NCI-H69 (cell line): ENCODE data around the gene WDR87.
"Not testable (repeated sequence)": the region's sequence is repeated elsewhere in the genome, so short reads cannot be mapped to it uniquely, and the experiment has no call there.

Experiments used
- DNase-seq: peaks from one replicate; lab custom pipeline; 2025; lab: John Stamatoyannopoulos, UW

Gene WDR87

DNA sequence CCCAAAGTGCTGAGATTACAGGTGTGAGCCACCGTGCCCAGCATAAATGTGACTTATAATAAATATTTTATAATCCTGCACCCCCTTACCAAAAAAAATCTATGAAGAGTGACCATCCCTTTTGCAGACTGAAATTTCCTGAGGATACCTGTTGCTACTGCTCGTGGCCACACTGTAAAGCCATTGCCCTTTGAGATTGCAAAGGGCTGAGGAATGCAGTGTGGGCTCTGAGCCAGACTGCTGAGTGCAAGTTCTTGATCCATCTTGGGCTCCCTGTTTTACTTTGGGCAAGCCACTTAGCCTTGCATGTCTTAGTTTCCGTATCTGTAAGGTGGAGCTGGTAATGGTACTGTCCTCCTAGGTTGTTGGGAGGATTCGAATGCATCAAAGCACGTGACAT, 24.0 kb upstream of the WDR87 start:
- no peak for DNase-seq

- DNase-seq: peak; percentile 53
These were observed 23.0 kb upstream of the WDR87 start for GRCh38 chr19:37929355-37929923.

- peak; percentile 75 for DNase-seq
These were observed 22.3 kb upstream of the WDR87 start for GRCh38 chr19:37928527-37929286.

GRCh38 chr19:37926711-37927110, 20.3 kb upstream of the WDR87 start:
- no peak for DNase-seq

DNA sequence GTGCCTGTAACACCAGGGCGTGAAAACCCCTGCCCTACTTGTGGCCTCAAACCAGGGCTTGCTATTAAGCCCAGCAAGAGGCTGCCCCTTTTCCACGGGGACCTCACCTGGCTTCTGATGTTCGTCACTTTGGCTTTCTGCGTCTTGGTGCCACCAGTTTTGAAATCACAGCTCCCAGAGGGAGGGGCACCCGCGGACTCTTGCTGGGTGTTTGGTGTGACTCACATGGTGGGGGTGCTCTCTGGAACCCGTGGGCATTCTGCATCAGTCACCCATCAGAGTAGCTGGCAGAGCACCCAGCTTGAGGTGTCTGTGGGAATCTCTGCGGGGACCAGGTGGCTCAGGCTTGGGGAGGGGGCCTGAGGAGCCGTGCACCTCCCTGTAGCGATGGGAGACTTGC, 19.9 kb upstream of the WDR87 start:
- DNase-seq: no peak

DNA sequence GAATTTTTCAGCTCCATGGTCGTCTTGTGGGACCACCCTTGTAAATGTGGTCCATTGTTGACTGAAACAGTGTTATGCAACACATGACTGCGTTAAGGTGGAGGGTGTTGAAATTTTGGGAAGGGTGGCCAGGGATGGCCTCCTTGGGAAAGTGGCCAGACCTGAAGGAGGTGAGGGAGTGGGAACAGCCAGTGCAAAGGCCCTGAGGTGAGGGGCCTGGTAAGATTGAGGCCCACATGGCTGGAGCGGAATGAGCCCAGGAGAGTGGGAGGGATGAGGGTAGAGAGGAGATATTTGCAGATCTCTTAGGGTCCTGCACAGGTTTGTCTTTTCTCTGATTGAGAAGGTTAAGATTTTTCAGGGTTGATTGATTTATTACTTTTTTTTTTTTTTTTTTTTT, 18.8 kb upstream of the WDR87 start:
- DNase-seq: no peak

DNA sequence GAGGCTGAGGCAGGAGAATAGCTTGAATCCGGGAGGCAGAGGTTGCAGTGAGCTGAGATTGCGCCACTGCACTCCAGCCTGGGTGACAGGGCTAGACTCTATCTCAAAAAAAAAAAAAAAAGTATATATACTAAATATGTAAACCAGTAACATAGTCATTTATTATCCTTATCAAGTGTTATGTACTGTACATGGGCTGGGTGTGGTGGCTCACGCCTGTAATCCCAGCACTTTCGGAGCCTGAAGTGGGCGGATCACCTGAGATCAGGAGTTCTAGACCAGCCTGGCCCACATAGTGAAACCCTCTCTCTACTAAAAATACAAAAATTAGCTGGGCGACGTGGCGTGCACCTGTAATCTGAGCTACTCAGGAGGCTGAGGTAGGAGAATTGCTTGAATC, 18.2 kb upstream of the WDR87 start:
- DNase-seq: not testable (repeated sequence)

- DNase-seq: no peak
These were observed 14.4 kb upstream of the WDR87 start for GRCh38 chr19:37920591-37921450.

DNA sequence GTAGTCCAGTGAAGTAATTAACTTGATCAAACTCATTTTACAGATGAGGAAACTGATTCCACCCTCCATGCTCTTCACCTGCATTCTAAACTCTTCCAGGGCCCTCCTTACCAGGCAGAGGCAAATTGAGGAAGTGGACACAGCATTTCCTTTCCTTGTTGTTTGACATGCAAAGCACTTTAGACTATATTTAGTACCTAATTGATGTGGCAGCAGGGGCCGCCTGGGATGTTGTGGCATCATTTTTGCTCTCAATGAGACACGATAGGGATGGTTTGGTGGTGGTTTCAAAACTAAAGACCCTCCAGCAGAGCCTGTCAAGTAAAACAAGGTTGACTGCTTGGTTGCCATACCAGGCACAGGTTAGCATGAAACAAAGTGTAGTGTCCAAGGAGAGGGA, 8.5 kb upstream of the WDR87 start:
- DNase-seq: peak; percentile 17

DNA sequence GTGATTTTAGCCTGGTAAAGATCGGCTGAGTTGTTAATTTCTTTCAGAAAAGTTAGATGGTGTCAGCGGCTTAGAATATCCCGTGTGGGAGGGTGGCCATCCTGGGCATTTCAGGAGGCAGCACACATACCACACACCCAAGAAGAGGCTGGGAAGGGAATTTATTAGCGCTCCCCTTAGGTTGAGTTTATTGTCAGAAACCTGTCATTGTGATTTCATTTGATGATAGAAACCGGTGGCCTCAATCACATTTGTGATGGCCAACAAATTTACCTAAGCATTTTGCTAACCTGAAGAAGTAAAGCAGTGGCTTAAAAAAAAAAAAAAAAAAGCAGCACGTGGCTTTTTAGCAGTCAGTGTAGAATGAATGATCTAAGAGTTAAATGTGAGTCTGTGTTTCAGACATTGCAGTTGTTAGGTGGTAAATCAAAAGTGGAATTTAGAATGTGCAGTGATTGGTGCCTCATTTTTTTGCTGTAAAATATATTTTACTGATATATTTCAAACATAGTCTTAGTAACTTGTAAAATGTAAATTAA, 3.3 kb upstream of the WDR87 start:
- no peak for DNase-seq

GRCh38 chr19:37907735-37908455, 1.5 kb upstream of the WDR87 start:
- DNase-seq: peak; percentile 50

- DNase-seq: peak; percentile 99
These were observed 708 bp upstream of the WDR87 start, which contains the start of gene SIPA1L3 for GRCh38 chr19:37906869-37907734. Gene SIPA1L3, plus strand, starts transcription at chr19:37907208. Its CDS starts 174,358 bp downstream, at chr19:38081566.

GRCh38 chr19:37903096-37903495, 3.3 kb downstream of the WDR87 start:
- no peak for DNase-seq

DNA sequence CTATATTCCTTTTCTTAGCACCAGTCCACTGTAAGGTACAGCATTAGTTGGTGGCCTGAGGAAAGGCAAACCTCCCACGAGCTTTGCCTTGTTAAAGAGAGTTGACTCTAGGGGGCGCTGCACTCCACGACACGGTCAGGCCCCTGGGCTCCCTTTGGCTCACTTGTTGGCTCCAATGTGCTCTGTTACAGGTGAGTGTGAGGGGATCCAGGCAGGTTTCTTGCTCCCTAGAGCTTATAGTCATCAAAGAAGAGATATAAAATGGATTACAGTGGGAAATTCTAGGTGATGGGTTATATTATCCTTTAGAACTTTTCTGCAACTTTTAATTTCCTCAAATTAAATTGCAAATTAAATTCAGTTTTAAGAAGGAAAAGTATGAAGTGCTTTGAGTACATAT, 3.7 kb downstream of the WDR87 start:
- peak; percentile 92 for DNase-seq

DNA sequence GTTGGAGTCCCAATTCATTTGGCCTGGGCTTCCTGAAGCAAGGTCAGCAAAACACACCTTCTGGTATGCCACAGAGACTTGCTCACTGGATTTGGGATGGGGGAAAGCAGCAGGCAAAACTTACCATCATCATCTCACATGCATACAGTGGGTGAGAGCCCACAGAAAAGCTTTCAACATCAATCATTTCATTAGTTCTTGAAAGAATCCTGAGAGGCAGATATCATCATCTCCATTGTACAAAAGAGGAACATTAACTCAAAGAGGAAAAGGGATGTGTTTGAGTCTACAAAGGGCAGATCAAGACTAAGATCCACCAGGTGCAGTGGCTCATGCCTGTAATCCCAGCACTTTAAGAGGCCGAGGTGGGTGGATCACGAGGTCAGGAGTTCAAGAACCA, 6.4 kb downstream of the WDR87 start:
- DNase-seq: no peak

DNA sequence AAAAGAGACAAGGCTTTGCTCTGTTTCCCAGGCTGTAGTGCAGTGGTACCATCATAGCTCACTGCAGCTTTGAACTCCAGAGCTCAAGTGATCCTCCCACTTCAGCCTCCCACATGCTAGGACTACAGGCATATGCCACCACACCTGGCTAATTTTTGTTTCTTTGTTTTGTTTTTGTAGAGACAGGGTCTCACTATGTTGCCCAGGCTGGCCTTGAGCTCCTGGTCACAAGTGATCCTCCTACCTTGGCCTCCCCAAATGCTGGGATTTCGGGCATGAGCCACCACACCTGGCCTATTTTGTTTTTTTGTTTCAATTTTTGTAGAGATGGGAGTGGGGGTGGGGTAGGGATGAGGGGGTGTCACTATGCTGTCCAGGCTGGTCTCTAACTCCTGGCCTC, 6.9 kb downstream of the WDR87 start:
- no peak for DNase-seq

DNA sequence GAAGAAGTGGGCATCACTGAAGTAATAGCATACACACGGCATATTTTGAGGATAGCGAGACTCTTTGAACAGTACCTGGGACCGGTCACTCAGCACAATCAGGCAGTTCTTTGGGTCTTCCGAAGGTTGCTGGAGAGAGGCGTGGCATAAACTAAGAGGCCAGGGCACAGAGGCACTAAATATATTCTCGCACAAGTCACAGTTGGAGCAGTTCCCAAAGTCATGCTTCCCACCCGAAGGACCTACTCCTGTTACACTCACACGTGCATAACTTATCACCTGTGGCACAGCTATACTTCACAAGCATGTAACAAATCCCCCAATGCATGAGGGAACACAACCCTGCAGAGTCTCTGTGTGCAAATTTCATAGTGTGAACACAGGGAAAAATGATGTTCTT, 10.2 kb downstream of the WDR87 start:
- DNase-seq: no peak

DNA sequence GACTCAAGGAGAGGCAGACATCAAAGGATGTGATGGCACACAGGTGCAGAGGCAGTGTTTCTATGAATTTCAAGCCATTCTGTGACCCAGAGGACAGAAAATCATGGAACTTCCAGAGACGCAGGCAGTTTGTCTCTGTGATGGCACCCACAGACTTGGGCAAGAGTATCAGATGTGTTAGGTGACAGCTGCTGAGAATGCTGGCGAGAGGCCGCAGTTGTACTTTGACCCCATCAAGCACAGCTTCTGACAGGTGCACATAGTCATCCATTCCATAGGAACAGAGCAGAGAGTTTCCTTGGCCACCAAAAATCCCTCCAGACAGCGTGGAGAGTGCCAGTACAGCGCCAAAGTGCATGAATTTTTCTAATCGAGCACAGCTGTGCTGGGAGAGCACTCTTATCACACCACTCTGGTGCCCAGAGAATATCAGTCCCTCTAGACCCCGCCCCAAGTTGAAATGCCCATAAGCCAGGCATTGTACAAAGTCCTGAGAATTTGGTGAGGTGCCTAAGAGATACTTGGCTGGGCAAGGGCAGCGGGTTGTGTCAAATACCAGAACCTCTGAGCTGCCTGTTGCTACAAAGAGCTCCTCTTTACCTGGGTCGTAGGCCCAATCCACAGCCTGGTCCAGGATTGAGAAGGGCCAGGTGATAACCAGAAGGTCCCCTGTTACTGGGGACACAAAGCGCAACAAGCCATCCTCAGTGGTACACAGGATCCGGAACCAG, 12.4 kb downstream of the WDR87 start:
- no peak for DNase-seq

- no peak for DNase-seq
These were observed 19.8 kb downstream of the WDR87 start for GRCh38 chr19:37886571-37886970.

DNA sequence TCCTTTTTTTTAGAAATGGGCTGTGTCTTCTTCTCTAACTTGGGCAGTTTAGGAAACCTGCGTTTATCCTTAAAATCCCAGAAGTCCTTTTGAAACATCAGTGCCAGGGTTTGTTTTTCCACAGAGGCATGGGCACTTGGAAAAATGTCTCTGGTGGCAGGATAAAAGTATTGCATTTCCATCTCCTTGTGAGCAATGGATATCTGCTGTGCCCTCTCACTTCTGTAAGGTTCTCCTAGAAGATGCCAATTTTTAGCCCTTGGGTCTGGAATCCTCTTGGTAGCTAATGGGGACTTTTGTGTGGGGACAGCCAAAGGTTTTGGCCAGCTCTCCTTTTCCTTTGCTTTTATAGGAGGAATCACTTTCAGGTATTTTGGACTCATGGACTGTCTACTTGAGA, 21.0 kb downstream of the WDR87 start:
- no peak for DNase-seq
